ENCODE measurements around the gene SLC38A10. TPM values are rescaled to one million over a fixed set of nuclear protein-coding genes. Genes with fewer than 3 reads are reported as not detected.

Gene SLC38A10
- total and polyA plus RNA-seq, 2 of the 13 experiments (the other 11 are each of a cell fraction or from before 2014, with no cell fraction given) = 23.4 to 55.8 TPM

GRCh38 chr17:81339534-81340296 is 44.6 kb upstream of the SLC38A10 start (continued):
- TF ChIP-seq ZNF800 (CRISPR knock-in tag; IDR thresholded peaks at IDR 0.05) (no peak), PRPF4 (IDR thresholded peaks at IDR 0.05; ENCODE audit: low read depth, low read length, poor library complexity, severe bottlenecking) (peak; percentile 78), ETV5 (CRISPR knock-in tag; IDR thresholded peaks at IDR 0.05; ENCODE audit: borderline replicate concordance) (no peak; the same call in none of the 2 replicates), ZNF205 (CRISPR knock-in tag; IDR thresholded peaks at IDR 0.05) (no peak; the same call in 1 of the 2 replicates), ZBTB1 (CRISPR knock-in tag; IDR thresholded peaks at IDR 0.05; ENCODE audit: borderline replicate concordance) (0 out of 2 replicates have a peak, but pooled peaks have one; percentile 28), ZNF670 (CRISPR knock-in tag; IDR thresholded peaks at IDR 0.05; ENCODE audit: borderline replicate concordance) (no peak), SALL2 (CRISPR knock-in tag; IDR thresholded peaks at IDR 0.05) (no peak), ZNF678 (CRISPR knock-in tag; IDR thresholded peaks at IDR 0.05) (no peak; the same call in 1 of the 2 replicates), ZBTB8A (CRISPR knock-in tag; IDR thresholded peaks at IDR 0.05; ENCODE audit: borderline replicate concordance, low read depth) (no peak), KLF6 (CRISPR knock-in tag; IDR thresholded peaks at IDR 0.05) (no peak), SSRP1 (CRISPR knock-in tag; IDR thresholded peaks at IDR 0.05) (peak; percentile 55; the same call in 1 of the 2 replicates), FOXK1 (CRISPR knock-in tag; IDR thresholded peaks at IDR 0.05; ENCODE audit: borderline replicate concordance, low read depth) (peak; percentile 28; the same call in 1 of the 2 replicates), XRCC5 (optimal IDR thresholded peaks at IDR 0.05; ENCODE audit: low read length) (no peak), SUZ12 (IDR thresholded peaks at IDR 0.05; ENCODE audit: low read depth, low read length) (no peak), SRSF9 (IDR thresholded peaks at IDR 0.05; ENCODE audit: borderline replicate concordance, insufficient read depth, low read depth, low read length, poor library complexity, severe bottlenecking) (no peak), DR1 (CRISPR knock-in tag; IDR thresholded peaks at IDR 0.05) (0 out of 2 replicates have a peak, but pooled peaks have one; percentile 9), HNF4A (CRISPR knock-in tag; IDR thresholded peaks at IDR 0.05) (0 out of 2 replicates have a peak, but pooled peaks have one; percentile 18), NFE2L1 (CRISPR knock-in tag; IDR thresholded peaks at IDR 0.05; ENCODE audit: borderline replicate concordance) (0 out of 2 replicates have a peak, but pooled peaks have one; percentile 77), NR2F6 (IDR thresholded peaks at IDR 0.05) (peak; percentile 69), NR2F6 (CRISPR knock-in tag; IDR thresholded peaks at IDR 0.05) (peak; percentile 28; the same call in 1 of the 2 replicates), SMYD3 (CRISPR knock-in tag; IDR thresholded peaks at IDR 0.05) (no peak), TEF (CRISPR knock-in tag; IDR thresholded peaks at IDR 0.05) (no peak), POGZ (CRISPR knock-in tag; IDR thresholded peaks at IDR 0.05) (no peak), MXD1 (CRISPR knock-in tag; IDR thresholded peaks at IDR 0.05) (no peak; the same call in 1 of the 2 replicates), ZNF574 (CRISPR knock-in tag; IDR thresholded peaks at IDR 0.05) (no peak; the same call in 1 of the 2 replicates)

Data from HepG2 (cell line).